CD4-positive, alpha-beta T cell (primary cell): Measurements from ENCODE around the gene DPP4. TPM values are rescaled to one million over a fixed set of nuclear protein-coding genes. Genes with fewer than 3 reads are reported as not detected.

Experiments
- ATAC-seq: fragments of 200-7000 bp; cut with Tn5 transposase; one replicate; pipeline ENCODE4 v1.10.0; 2022; ENCODE audit warnings: mild to moderate bottlenecking; ENCODE audit not compliant: poor library complexity
- CTCF ChIA-PET: fragments of 350-600 bp; sonication (Branson Sonifier 250); formaldehyde crosslinking; loops from one replicate; lab custom pipeline; 2021; ENCODE audit warnings: antibody characterized with exemption, inconsistent platforms; lab: Charles Lee
- POLR2A ChIA-PET: fragments of 350-600 bp; sonication (Branson Sonifier 250); formaldehyde crosslinking; loops from one replicate; lab custom pipeline; 2021; ENCODE audit warnings: antibody characterized with exemption, inconsistent platforms; lab: Charles Lee
- DNase-seq, 14 experiments: peaks; one replicate each; pipeline ENCODE4 v3.0.0-alpha.2; 2013 to 2020; ENCODE audit warnings: mixed read lengths in 2 of 14
- H3K27ac ChIP-seq, 2 donors: one replicate each; pipeline versions ENCODE4 v1.5.1 to v1.7.0; 2013; ENCODE audit warnings: low read length in 2 of 2, low read depth in 1 of 2, mild to moderate bottlenecking in 1 of 2
- H3K27me3 ChIP-seq, 2 experiments: 1 replicate in 1 of 2; 2 replicates in 1 of 2; pipeline versions ENCODE4 v1.6.1 to v1.7.0; 2013; ENCODE audit warnings: low read length in 2 of 2, control low read depth in 1 of 2, mild to moderate bottlenecking in 1 of 2, moderate library complexity in 1 of 2; ENCODE audit not compliant: insufficient read depth in 2 of 2, control insufficient read depth in 1 of 2
- H3K36me3 ChIP-seq: one replicate; pipeline ENCODE4 v1.6.1; 2013; ENCODE audit warnings: low read length, control low read depth; ENCODE audit not compliant: insufficient read depth
- H3K4me1 ChIP-seq: one replicate; pipeline ENCODE4 v1.6.1; 2013; ENCODE audit warnings: low read length, control low read depth; ENCODE audit not compliant: insufficient read depth
- H3K4me3 ChIP-seq: one replicate; pipeline ENCODE4 v1.5.1; 2013; ENCODE audit warnings: mild to moderate bottlenecking, low read length, moderate library complexity
- H3K9me3 ChIP-seq, 2 experiments: 1 replicate in 1 of 2; 2 replicates in 1 of 2; pipeline versions ENCODE4 v1.6.1 to v1.7.0; 2013; ENCODE audit warnings: low read length in 2 of 2, mild to moderate bottlenecking in 2 of 2, control low read depth in 1 of 2, moderate library complexity in 1 of 2; ENCODE audit not compliant: control insufficient read depth in 1 of 2, insufficient read depth in 1 of 2
- H3K27ac Mint-ChIP-seq: one replicate; pipeline ENCODE4 v1.8.0; 2020; ENCODE audit warnings: mixed read lengths
- H3K27me3 Mint-ChIP-seq: one replicate; pipeline ENCODE4 v1.8.0; 2021; ENCODE audit warnings: mixed read lengths
- H3K36me3 Mint-ChIP-seq: one replicate; pipeline ENCODE4 v1.8.0; 2021; ENCODE audit warnings: low read depth, mixed read lengths
- H3K4me1 Mint-ChIP-seq: one replicate; pipeline ENCODE4 v1.8.0; 2021; ENCODE audit warnings: low read depth, mixed read lengths
- H3K4me3 Mint-ChIP-seq: one replicate; pipeline ENCODE4 v1.8.0; 2020; ENCODE audit warnings: mild to moderate bottlenecking, mixed read lengths
- H3K9me3 Mint-ChIP-seq: one replicate; pipeline ENCODE4 v1.8.0; 2020; ENCODE audit warnings: mixed read lengths
- intact Hi-C, 2 experiments: fragments of 100-400 bp; cut with DNase I in 1 of 2; cut with micrococcal nuclease in 1 of 2; formaldehyde crosslinking; loops; one replicate each; pipeline versions ENCODE4 v1.15.1 to v1.9.0; 2023 to 2025; cut with DNase I, micrococcal nuclease
- total RNA-seq, 174 experiments: library from RNA in 2 of 174; stranded (reverse) in 2 of 174; gene quantifications; one replicate each; pipeline ENCODE4 v1.2.3 and lab custom pipeline; 2021 to 2026
- TF ChIP-seq, protein P1 (sequence below): fragments of 200-600 bp; IDR thresholded peaks from one replicate; pipeline ENCODE4 v1.8.0; 2022; ENCODE audit warnings: antibody characterized with exemption, mild to moderate bottlenecking

Gene DPP4
- total RNA-seq, 2 experiments from 2014 or later, result 15.5 to 16.7 TPM

- Histone ChIP-seq H3K27ac (peak overlapping the region in 1 of 2 donors; percentile 29), H3K27me3 (no peaks in the 10 kb centered on the region), H3K4me3 (no peak overlapping the region), H3K36me3 (no peaks in the 10 kb centered on the region), H3K4me1 (peaks cover 33% of the 10 kb centered on the region), H3K9me3 (no peaks in the 10 kb centered on the region)
- peak; percentile 28 for ATAC-seq
- H3K9me3 Mint-ChIP-seq, result no peaks in the 10 kb centered on the region
- no peaks in the 10 kb centered on the region for H3K36me3 Mint-ChIP-seq
- H3K27me3 Mint-ChIP-seq, result no peaks in the 10 kb centered on the region
- POLR2A ChIA-PET, result interaction anchor here (0.7 to 2.2 kb wide), 5 partner anchors 12 to 172 kb away, joined by 3 to 22 read pairs (median 4); no protein-coding TSS in a partner anchor
- TF ChIP-seq, protein P1, sequence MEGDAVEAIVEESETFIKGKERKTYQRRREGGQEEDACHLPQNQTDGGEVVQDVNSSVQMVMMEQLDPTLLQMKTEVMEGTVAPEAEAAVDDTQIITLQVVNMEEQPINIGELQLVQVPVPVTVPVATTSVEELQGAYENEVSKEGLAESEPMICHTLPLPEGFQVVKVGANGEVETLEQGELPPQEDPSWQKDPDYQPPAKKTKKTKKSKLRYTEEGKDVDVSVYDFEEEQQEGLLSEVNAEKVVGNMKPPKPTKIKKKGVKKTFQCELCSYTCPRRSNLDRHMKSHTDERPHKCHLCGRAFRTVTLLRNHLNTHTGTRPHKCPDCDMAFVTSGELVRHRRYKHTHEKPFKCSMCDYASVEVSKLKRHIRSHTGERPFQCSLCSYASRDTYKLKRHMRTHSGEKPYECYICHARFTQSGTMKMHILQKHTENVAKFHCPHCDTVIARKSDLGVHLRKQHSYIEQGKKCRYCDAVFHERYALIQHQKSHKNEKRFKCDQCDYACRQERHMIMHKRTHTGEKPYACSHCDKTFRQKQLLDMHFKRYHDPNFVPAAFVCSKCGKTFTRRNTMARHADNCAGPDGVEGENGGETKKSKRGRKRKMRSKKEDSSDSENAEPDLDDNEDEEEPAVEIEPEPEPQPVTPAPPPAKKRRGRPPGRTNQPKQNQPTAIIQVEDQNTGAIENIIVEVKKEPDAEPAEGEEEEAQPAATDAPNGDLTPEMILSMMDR, result no peak
- peak in 4 of 14 experiments; percentile 12 to 71 (median 49) for DNase-seq
- peaks cover 52% of the 10 kb centered on the region for H3K4me1 Mint-ChIP-seq
- intact Hi-C loops, result no loop called here
- peak overlapping the region; percentile 22 for H3K4me3 Mint-ChIP-seq
- CTCF ChIA-PET, result interaction anchor here (0.9 kb wide), 2 partner anchors 57 to 121 kb away, joined by 3 read pairs; partner anchors contain the start of gene DPP4
- H3K27ac Mint-ChIP-seq, result peak overlapping the region; percentile 52
Observed at GRCh38 chr2:161952783-161953191, 121.2 kb downstream of the DPP4 start.

- H3K27me3 Mint-ChIP-seq, result no peaks in the 10 kb centered on the region
- H3K4me1 Mint-ChIP-seq, result peaks cover 10% of the 10 kb centered on the region
- Histone ChIP-seq H3K36me3 (no peaks in the 10 kb centered on the region), H3K4me1 (peaks cover 6% of the 10 kb centered on the region), H3K27me3 (no peaks in the 10 kb centered on the region), H3K4me3 (no peak overlapping the region), H3K9me3 (no peaks in the 10 kb centered on the region), H3K27ac (no peak overlapping the region)
- H3K4me3 Mint-ChIP-seq, result no peak overlapping the region
- DNase-seq, result no peak
- TF ChIP-seq, protein P1, result no peak
- no peaks in the 10 kb centered on the region for H3K36me3 Mint-ChIP-seq
- ChIA-PET POLR2A (no interaction called here), CTCF (no interaction called here)
- no peaks in the 10 kb centered on the region for H3K9me3 Mint-ChIP-seq
- intact Hi-C loops, result loop anchor here (5.0 to 10.0 kb wide), 4 partner anchors 174 to 726 kb away; no protein-coding TSS in a partner anchor
- ATAC-seq, result no peak
- H3K27ac Mint-ChIP-seq, result no peak overlapping the region
Observed at GRCh38 chr2:161947836-161948235, 126.2 kb downstream of the DPP4 start.

GRCh38 chr2:161947406-161947805, 126.6 kb downstream of the DPP4 start:
- DNase-seq (no peak), ATAC-seq (no peak)
- H3K4me1 ChIP-seq, result peaks cover 1% of the 10 kb centered on the region
- TF ChIP-seq, protein P1, result no peak
- H3K36me3 ChIP-seq, result no peaks in the 10 kb centered on the region
- Mint-ChIP-seq H3K27me3 (no peaks in the 10 kb centered on the region), H3K36me3 (no peaks in the 10 kb centered on the region), H3K9me3 (no peaks in the 10 kb centered on the region), H3K4me3 (no peak overlapping the region), H3K4me1 (peaks cover 6% of the 10 kb centered on the region), H3K27ac (no peak overlapping the region)
- ChIA-PET POLR2A (no interaction called here), CTCF (no interaction called here)
- H3K9me3 ChIP-seq, result no peaks in the 10 kb centered on the region
- intact Hi-C loops, result loop anchor here (5.0 to 10.0 kb wide), 4 partner anchors 175 to 725 kb away; no protein-coding TSS in a partner anchor
- H3K27me3 ChIP-seq, result no peaks in the 10 kb centered on the region
- no peak overlapping the region for H3K4me3 ChIP-seq
- H3K27ac ChIP-seq, result no peak overlapping the region
